HL-60 (cell line): ENCODE measurements around the gene FNDC5.

ENCODE experiments used
- CTCF ChIP-seq: IDR thresholded peaks from one replicate; pipeline ENCODE4 v1.5.1; 2011; ENCODE audit warnings: low read length, control low read depth, inconsistent platforms; ENCODE audit not compliant: insufficient read depth
- GABPA ChIP-seq: IDR thresholded peaks from 2 replicates; pipeline ENCODE4 v1.6.1; 2012; ENCODE audit warnings: low read depth
- REST ChIP-seq: IDR thresholded peaks from 2 replicates; pipeline ENCODE4 v1.6.1; 2012; ENCODE audit warnings: low read depth; ENCODE audit not compliant: insufficient replicate concordance

- no peak for TF ChIP-seq CTCF
- no peak for TF ChIP-seq REST
- TF ChIP-seq GABPA, result no peak
Measured at GRCh38 chr1:32888677-32889420, 18.1 kb upstream of the FNDC5 start.
